DOHH2 (cell line): ENCODE measurements around the gene MICAL2.

Source experiments
- EZH2phosphoT487 ChIP-seq: fragments of 200-600 bp; sonication (generic); IDR thresholded peaks from 2 replicates; pipeline ENCODE4 v1.6.1; 2017; ENCODE audit warnings: borderline replicate concordance, mild to moderate bottlenecking, antibody characterized with exemption, low read length, moderate library complexity, mixed read lengths
- TF ChIP-seq, protein P1 (sequence below): fragments of 200-600 bp; sonication (generic); IDR thresholded peaks from one replicate; pipeline ENCODE4 v1.5.1; 2014; ENCODE audit warnings: antibody characterized with exemption, mild to moderate bottlenecking, low read depth, low read length; ENCODE audit not compliant: poor library complexity, severe bottlenecking

DNA sequence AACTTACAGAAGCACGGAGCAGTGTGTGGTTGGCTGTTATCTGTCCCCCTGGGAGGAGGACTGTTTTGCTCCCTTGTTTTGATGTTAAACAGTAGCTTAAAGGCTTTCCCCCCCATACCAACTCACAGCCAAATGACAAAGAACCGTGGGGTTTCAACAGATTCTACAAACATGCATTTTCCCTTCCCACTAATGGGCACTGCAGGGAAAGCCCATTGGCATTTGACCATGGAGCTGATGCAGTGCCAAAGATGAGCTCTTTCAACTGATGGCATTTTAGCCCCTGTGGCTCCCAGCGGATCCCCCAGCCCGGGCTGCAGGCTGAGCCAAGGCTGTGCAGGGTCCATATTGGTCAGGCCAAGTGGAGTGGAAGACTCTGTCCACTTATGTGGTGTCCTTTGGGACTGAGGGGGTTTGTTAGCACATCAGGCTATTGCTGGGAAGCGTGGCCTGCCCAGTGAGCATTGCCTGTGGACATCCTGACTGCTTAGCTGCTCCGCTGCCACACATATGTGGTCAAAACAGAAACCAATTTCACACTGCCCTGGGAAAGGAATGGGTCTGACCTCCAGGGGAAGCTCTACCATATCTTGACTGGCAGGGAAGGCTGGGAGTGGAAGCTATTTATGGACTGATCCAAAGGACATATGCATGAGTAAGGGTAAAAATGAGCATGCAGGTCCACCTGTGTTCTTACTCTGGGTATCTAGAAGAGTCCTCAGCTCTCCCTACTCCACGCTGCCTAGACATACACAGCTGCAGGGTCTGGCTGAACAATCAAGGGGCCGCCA lies 150.5 kb downstream of the MICAL2 start:
- TF ChIP-seq, protein P1, sequence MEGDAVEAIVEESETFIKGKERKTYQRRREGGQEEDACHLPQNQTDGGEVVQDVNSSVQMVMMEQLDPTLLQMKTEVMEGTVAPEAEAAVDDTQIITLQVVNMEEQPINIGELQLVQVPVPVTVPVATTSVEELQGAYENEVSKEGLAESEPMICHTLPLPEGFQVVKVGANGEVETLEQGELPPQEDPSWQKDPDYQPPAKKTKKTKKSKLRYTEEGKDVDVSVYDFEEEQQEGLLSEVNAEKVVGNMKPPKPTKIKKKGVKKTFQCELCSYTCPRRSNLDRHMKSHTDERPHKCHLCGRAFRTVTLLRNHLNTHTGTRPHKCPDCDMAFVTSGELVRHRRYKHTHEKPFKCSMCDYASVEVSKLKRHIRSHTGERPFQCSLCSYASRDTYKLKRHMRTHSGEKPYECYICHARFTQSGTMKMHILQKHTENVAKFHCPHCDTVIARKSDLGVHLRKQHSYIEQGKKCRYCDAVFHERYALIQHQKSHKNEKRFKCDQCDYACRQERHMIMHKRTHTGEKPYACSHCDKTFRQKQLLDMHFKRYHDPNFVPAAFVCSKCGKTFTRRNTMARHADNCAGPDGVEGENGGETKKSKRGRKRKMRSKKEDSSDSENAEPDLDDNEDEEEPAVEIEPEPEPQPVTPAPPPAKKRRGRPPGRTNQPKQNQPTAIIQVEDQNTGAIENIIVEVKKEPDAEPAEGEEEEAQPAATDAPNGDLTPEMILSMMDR, result no peak
- no peak for TF ChIP-seq EZH2phosphoT487
